ENCODE results near the gene MSANTD3. TPM values are rescaled to one million over a fixed set of nuclear protein-coding genes. Genes with fewer than 3 reads are reported as not detected.
A peak's percentile ranks its signal among the peaks of the same experiment; 100 is the strongest.
"Not testable (repeated sequence)": the region's sequence is repeated elsewhere in the genome, so short reads cannot be mapped to it uniquely, and the experiment has no call there.

The MSANTD3 gene
- total and polyA plus RNA-seq, 2 donors: 14.3 to 19.1 TPM

DNA sequence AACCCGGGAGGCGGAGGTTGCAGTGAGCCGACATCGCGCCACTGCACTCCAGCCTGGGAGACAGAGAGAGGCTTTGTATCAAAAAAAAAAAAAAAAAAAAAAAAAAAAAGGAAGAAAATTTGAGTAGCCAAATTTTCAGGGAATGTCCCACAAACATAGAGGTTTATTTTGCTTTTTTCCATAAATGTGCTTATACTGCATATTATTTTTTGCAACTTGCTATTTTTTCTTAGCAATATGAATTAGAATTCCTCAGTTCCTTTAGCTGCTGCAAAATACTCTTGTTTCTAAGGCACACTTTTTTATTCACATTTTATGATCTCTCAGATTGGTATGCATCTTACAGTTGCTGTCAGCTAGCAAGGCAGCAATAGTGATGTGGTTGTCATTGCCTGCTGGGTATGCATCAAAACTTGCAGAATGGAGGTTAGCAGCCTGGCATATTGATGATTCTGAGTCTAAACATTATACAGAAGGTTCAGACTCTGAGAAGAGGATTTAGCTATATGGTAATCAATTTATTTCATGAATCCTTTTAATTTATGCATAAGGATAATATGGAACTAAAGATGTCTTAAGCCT lies 13.0 kb upstream of the MSANTD3 start:
- no peak for DNase-seq (ENCODE audit: extremely low spot score)
- Histone ChIP-seq H3K4me1 (ENCODE audit: insufficient read depth) (no peaks in the 10 kb centered on the region), H3K36me3 (ENCODE audit: insufficient read depth) (no peaks in the 10 kb centered on the region), H3K4me3 (ENCODE audit: low read depth, low read length) (no peak overlapping the region), H3K27ac (ENCODE audit: low read depth) (no peak overlapping the region)
- WGBS: 91% methylated on average over 5 of the region's 5 CpGs

DNA sequence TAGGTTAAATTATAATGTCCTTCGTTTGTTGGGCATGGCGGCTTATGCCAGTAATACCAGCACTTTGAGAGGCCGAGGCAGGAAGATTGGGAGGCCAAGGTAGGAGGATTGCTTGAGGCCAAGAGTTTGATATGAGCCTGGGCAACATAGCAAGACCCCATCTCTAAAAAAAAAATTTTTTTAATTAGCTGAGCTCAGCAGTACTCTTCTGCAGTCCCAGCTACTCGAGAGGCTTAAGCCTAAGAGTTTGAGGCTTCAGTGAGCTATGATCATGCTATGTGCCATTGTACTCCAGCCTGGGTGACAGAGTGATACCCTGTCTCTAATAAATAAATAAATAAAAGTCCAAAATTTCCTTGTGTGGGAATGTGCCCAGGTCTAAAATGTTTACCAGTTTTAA lies 9.1 kb upstream of the MSANTD3 start:
- WGBS: 63% methylated on average over 4 of the region's 4 CpGs
- no peaks in the 10 kb centered on the region for H3K4me1 ChIP-seq (ENCODE audit: insufficient read depth)
- DNase-seq (ENCODE audit: extremely low spot score): no peak
- H3K36me3 ChIP-seq (ENCODE audit: insufficient read depth): no peaks in the 10 kb centered on the region
- no peak overlapping the region for H3K4me3 ChIP-seq (ENCODE audit: low read depth, low read length)
- no peak overlapping the region for H3K27ac ChIP-seq (ENCODE audit: low read depth)

DNA sequence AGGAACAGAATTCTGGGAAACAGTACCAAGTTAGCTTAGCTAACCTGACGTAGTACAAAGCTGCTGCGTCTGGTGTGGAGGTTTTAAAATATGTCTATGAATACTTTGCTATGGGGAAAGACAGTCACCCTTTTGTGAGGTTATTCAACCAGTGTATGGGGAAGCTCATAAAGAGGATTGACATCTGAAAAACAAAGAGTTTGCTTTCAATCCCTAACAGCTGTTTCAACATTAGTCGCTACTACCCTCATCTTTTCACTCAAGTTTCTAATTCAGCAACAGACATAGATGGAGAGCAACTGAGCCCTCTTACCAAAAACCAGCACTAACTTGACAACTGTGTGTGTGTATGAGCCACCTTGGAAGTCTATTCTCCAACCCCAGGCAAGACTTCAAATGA lies 7.8 kb upstream of the MSANTD3 start:
- H3K4me1 ChIP-seq (ENCODE audit: insufficient read depth): no peaks in the 10 kb centered on the region
- DNase-seq (ENCODE audit: extremely low spot score): no peak
- no peaks in the 10 kb centered on the region for H3K36me3 ChIP-seq (ENCODE audit: insufficient read depth)
- WGBS: 61% methylated on average over 3 of the region's 3 CpGs
- H3K4me3 ChIP-seq (ENCODE audit: low read depth, low read length): no peak overlapping the region
- no peak overlapping the region for H3K27ac ChIP-seq (ENCODE audit: low read depth)

DNA sequence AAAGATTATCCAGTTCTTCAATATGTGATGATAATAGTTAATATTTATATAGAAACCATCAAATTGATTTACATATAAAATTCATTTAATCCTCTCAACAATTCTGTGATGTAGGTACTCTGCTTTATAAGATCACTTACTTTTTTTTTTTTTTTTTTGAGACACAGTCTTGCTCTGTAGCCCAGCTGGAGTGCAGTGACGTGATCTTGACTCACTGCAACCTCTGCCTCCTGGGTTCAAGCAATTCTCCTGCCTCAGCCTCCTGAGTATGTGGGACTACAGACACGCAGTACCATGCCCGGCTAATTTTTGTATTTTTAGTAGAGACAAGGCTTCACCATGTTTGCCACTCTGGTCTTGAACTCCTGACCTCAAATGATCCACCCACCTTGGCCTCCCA lies 5.8 kb upstream of the MSANTD3 start:
- WGBS: 82% methylated on average over 3 of the region's 3 CpGs
- H3K36me3 ChIP-seq (ENCODE audit: insufficient read depth); DNase-seq (ENCODE audit: extremely low spot score); H3K27ac ChIP-seq (ENCODE audit: low read depth); H3K4me1 ChIP-seq (ENCODE audit: insufficient read depth); H3K4me3 ChIP-seq (ENCODE audit: low read depth, low read length): not testable (repeated sequence)

DNA sequence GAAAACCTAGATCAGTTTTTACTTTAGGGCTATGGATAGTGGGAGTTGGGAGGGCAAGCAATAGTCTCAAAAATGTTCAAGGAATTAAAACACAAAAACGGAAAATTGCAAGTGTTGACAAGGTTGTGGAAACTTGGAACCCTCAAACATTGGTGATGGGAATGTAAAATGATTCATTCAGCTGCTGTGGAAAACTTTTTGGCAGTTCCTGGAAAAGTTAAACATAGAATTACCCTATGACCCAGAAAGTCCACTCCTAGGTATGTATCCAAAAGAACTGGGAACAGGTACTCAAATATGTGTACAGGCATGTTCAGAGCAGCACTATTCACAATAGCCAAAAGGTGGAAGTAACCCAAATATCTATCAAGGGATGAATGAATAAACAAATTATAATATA lies 1.2 kb upstream of the MSANTD3 start:
- peaks cover 2% of the 10 kb centered on the region for H3K4me1 ChIP-seq (ENCODE audit: insufficient read depth)
- H3K27ac ChIP-seq (ENCODE audit: low read depth): no peak overlapping the region
- H3K36me3 ChIP-seq (ENCODE audit: insufficient read depth): no peaks in the 10 kb centered on the region
- no peak overlapping the region for H3K4me3 ChIP-seq (ENCODE audit: low read depth, low read length)
- no peak for DNase-seq (ENCODE audit: extremely low spot score)
- WGBS: 27% methylated on average over 1 of the region's 1 CpG

DNA sequence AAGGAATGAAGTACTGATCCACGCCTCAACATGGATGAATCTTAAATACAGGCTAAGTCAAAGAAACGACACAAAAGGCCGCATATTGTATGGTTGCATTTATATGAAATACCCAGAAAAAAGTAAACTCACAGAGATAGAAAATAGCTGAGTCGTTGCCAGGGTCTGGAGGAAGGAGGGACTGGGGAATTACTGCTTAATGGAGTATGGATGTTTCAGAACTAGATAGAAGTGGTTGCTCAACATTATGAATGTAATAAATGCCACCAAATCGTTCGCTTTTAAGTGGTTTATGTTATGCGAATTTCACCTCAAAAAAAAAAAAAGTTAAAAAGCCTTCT lies 784 bp upstream of the MSANTD3 start:
- H3K27ac ChIP-seq (ENCODE audit: low read depth): peak overlapping the region; percentile 28
- 24% methylated on average over 7 of the region's 7 CpGs for WGBS
- peaks cover 2% of the 10 kb centered on the region for H3K4me1 ChIP-seq (ENCODE audit: insufficient read depth)
- no peaks in the 10 kb centered on the region for H3K36me3 ChIP-seq (ENCODE audit: insufficient read depth)
- peak overlapping the region; percentile 98 for H3K4me3 ChIP-seq (ENCODE audit: low read depth, low read length)
- no peak for DNase-seq (ENCODE audit: extremely low spot score)

DNA sequence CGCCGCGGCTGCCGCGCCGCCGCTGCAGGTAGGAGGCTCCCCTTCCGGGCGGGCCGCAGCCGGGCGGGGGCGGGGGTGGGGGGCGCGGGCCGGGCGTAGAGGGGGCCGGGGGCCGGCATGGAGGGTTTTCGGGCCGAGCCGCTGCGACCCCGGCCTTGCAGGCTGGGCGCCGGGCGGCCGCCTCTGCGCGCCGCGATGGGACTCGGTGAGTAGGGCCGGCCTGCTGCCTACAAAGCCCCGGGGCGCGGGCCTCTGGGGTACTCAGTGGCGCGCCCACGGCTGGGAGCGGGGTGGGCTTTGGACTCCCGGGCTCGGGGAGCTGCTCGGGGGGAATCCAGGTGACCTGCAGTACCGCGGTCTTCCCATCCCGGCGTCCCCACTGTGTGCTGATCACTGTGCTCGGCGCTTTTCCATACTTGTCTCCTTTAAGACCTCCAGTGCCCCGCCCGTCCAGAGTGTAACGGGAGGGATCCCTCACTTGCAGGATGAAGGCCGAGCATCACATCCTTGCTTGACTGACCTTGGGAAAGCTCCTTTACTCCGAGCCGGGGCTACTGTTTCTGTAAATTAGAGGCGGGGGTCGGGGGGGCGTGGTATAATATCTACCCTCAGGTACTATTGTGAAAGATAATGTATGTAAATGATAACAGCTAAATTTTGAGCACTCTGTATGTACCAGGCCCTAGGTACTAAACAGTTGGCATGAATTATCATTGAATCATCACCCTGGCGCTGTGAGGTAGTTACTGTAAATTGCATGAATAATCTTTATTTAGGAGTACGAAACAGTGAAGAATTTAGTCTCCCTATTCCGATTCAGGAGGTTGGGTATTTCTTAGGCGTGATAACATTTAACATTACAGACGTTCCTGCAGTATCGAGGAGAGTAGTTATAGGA lies 672 bp downstream of the MSANTD3 start:
- H3K4me1 ChIP-seq (ENCODE audit: insufficient read depth): peaks cover 2% of the 10 kb centered on the region
- H3K27ac ChIP-seq (ENCODE audit: low read depth): peak overlapping the region; percentile 79
- H3K36me3 ChIP-seq (ENCODE audit: insufficient read depth): no peaks in the 10 kb centered on the region
- H3K4me3 ChIP-seq (ENCODE audit: low read depth, low read length): peak overlapping the region; percentile 98
- DNase-seq (ENCODE audit: extremely low spot score): no peak
- 4% methylated on average over 60 of the region's 65 CpGs for WGBS

DNA sequence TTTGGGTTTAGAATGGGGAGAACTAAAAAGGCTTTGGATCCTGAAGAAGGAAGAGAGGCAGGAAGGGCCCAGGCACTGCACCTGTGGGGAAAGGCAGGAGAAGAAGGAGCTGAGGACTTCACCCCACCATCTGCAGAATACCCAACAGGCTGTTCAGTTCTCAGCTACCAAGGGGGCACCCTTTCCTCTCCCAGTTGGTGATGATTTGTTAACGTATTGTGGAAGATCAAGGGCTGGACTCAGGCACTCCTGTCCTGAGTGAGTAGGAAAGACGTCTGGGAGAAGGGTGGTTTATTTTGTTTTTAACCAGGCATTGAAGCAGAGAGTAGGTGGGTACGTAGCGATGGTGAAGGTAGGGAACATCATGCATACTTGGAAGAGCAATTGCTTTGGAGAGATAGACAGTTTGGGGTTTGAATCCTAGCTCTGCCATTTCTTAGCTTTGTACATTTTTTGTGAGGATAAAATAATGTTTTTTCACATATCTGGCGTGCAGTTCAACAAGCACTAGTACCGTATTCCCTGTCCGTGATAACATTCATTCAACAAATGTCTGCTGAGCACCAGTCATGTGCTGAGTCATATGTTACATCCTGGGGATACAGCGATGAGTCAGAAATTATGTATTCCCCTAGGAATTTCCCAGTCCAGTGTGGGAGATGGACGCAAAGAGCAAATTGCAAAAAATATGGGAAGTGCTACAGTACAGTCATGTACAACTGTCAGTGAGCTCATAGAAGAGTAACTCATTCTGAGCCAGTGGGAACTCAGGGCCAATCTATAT lies 2.1 kb downstream of the MSANTD3 start:
- no peaks in the 10 kb centered on the region for H3K36me3 ChIP-seq (ENCODE audit: insufficient read depth)
- H3K27ac ChIP-seq (ENCODE audit: low read depth): no peak overlapping the region
- 45% methylated on average over 9 of the region's 9 CpGs for WGBS
- H3K4me1 ChIP-seq (ENCODE audit: insufficient read depth): peaks cover 2% of the 10 kb centered on the region
- DNase-seq (ENCODE audit: extremely low spot score): no peak
- no peak overlapping the region for H3K4me3 ChIP-seq (ENCODE audit: low read depth, low read length)

DNA sequence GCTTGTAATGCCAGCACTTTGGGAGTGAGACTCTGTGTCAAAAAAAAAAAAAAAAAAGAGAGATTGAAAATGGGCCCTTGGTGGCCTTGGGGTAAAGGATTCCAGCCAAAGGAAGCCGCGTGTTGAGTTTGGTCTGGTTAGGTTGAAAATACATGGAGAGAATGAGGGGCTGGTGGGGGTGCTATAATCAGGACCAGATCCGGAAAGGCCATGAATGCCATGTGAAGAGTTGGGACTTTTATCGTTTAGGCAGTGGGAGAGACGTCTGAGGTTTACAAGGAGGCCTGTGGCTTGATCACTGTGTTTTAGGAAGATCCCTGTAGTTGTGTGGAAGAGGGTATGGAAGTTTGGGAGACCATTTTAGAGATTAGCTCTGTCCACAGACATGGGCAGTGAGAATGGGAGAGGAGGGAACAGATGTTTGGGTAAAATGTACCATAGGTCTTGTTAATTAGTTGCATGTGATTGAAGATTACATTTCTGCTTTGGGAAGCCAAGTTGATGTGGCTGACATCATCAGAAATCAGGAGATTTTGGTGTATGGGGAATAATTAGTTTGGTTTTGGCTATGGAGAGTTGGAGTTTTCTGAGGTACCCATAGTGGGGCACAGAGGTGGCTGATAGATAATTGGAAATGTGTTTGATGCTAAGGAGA lies 3.5 kb downstream of the MSANTD3 start:
- peaks cover 2% of the 10 kb centered on the region for H3K4me1 ChIP-seq (ENCODE audit: insufficient read depth)

DNA sequence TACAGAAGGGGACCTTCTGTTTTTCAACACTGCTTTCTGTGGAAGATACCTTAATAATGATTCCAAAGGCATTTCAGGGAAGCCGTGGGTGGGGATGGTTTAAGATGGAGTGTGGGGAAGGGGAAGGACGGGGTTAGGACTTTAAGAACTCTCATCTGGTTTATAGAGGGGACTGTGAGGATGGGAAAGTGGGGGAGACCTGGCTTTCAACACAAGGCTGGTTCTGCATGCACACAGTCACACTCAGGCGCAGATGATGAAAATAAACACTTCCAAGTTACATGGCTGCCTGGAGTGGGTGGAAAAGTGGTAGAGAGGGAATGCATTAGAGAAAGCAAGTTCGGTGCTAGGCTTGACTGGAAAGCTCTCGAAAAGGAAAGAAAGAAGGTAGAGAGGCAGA lies 4.9 kb downstream of the MSANTD3 start:
- H3K4me1 ChIP-seq (ENCODE audit: insufficient read depth): peaks cover 2% of the 10 kb centered on the region
- no peak for DNase-seq (ENCODE audit: extremely low spot score)
- whole genome bisulfite sequencing: 93% methylated on average over 5 of the region's 5 CpGs
- no peak overlapping the region for H3K4me3 ChIP-seq (ENCODE audit: low read depth, low read length)
- H3K27ac ChIP-seq (ENCODE audit: low read depth): no peak overlapping the region
- no peaks in the 10 kb centered on the region for H3K36me3 ChIP-seq (ENCODE audit: insufficient read depth)

More for the DNA sequence above, 3.5 kb downstream of the MSANTD3 start:
- H3K4me3 ChIP-seq (ENCODE audit: low read depth, low read length): no peak overlapping the region
- DNase-seq (ENCODE audit: extremely low spot score): no peak
- WGBS: 88% methylated on average over 5 of the region's 5 CpGs
- no peak overlapping the region for H3K27ac ChIP-seq (ENCODE audit: low read depth)
- H3K36me3 ChIP-seq (ENCODE audit: insufficient read depth): no peaks in the 10 kb centered on the region

DNA sequence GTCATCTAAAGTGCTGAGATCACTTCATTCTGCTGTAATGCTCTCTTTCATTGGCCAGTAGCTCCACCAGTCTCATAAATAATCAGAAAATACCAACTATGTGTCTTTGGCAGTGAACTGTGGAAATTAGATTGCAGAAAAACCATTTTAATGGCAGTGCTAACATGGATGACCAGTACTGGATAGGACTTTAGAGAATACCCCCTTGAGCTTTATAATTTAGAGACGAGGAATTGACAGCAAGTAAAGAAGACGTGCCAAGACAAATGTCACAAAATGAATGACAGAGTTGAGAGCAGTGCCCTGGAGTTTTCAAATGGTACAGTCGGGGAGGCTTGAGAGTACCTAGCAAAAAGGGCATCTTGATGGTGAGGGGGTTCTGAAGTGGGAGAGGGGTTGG lies 5.8 kb downstream of the MSANTD3 start:
- H3K4me3 ChIP-seq (ENCODE audit: low read depth, low read length): no peak overlapping the region
- 97% methylated on average over 3 of the region's 3 CpGs for WGBS
- peaks cover 2% of the 10 kb centered on the region for H3K4me1 ChIP-seq (ENCODE audit: insufficient read depth)
- no peak overlapping the region for H3K27ac ChIP-seq (ENCODE audit: low read depth)
- H3K36me3 ChIP-seq (ENCODE audit: insufficient read depth): no peaks in the 10 kb centered on the region
- no peak for DNase-seq (ENCODE audit: extremely low spot score)

DNA sequence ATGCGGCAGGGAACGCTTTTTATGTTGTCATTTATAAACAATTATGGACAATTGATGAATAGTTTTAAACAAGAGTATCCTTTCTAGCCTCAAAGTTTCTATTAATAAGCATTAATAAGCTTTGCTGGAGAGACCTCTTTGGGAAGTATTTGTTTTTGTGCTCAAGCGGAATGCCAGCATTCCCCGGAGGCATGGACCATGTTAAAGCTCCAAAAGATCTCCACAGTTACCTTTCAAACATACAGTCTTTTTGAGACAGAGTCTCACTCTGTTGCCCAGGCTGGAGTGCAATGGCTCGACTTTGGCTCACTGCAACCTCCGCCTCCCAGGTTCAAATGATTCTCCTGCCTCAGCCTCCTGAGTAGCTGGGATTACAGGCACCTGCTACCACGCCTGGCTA lies 9.6 kb downstream of the MSANTD3 start:
- Histone ChIP-seq H3K4me3 (ENCODE audit: low read depth, low read length) (no peak overlapping the region), H3K4me1 (ENCODE audit: insufficient read depth) (no peaks in the 10 kb centered on the region), H3K36me3 (ENCODE audit: insufficient read depth) (no peaks in the 10 kb centered on the region), H3K27ac (ENCODE audit: low read depth) (no peak overlapping the region)
- 87% methylated on average over 7 of the region's 7 CpGs for WGBS
- no peak for DNase-seq (ENCODE audit: extremely low spot score)
